Endothelial cell of umbilical vein (primary cell): Measurements from ENCODE around the gene DIDO1. TPM values are rescaled to one million over a fixed set of nuclear protein-coding genes. Genes with fewer than 3 reads are reported as not detected.
"Not testable (repeated sequence)": the region's sequence is repeated elsewhere in the genome, so short reads cannot be mapped to it uniquely, and the experiment has no call there.

Experiments
- BruUV-seq: library from RNA; stranded (reverse); fragments of 400-500 nt; replicated peaks from 2 replicates; lab custom pipeline; 2021; lab: Mats Ljungman, UMichigan
- CTCF ChIA-PET: fragments of 300-600, 350-600 bp; sonication (Branson Sonifier 250); formaldehyde crosslinking; loops from one replicate; lab custom pipeline; 2021; ENCODE audit warnings: antibody characterized with exemption, inconsistent platforms; lab: Charles Lee
- POLR2A ChIA-PET: fragments of 300-600, 350-600 bp; sonication (Branson Sonifier 250); formaldehyde crosslinking; loops from one replicate; lab custom pipeline; 2021; ENCODE audit warnings: antibody characterized with exemption, inconsistent platforms; lab: Charles Lee
- DNase-seq: peaks from one replicate; pipeline ENCODE4 v3.0.0-alpha.2; 2011; ENCODE audit warnings: low read depth, low spot score
- FAIRE-seq: peaks from 2 replicates; lab custom pipeline; 2011; peaks lifted over from hg19 to GRCh38; lab: Jason Lieb, UNC
- H2AFZ ChIP-seq: 2 replicates; pipeline ENCODE4 v1.6.0; 2012; ENCODE audit warnings: low read depth, low read length, control low read depth, inconsistent platforms
- H3K27ac ChIP-seq: 2 replicates; pipeline ENCODE4 v1.5.1; 2011; ENCODE audit warnings: low read depth, mild to moderate bottlenecking, control low read depth, low read length, moderate library complexity; ENCODE audit not compliant: insufficient read depth
- H3K27me3 ChIP-seq, 2 experiments: 2 replicates each; pipeline versions ENCODE4 v1.6.0 to v1.6.1; 2011; ENCODE audit warnings: low read length in 2 of 2, mixed read lengths in 1 of 2; ENCODE audit not compliant: control insufficient read depth in 2 of 2, insufficient read depth in 2 of 2
- H3K36me3 ChIP-seq, 2 experiments: 2 replicates in 1 of 2; 3 replicates in 1 of 2; pipeline ENCODE4 v1.5.1; 2011; ENCODE audit warnings: low read length in 2 of 2, mild to moderate bottlenecking in 1 of 2, moderate library complexity in 1 of 2; ENCODE audit not compliant: control insufficient read depth in 2 of 2, insufficient read depth in 2 of 2; ENCODE audit errors: extremely low read depth in 1 of 2
- H3K4me1 ChIP-seq: 3 replicates; pipeline ENCODE4 v1.5.1; 2011; ENCODE audit warnings: mild to moderate bottlenecking, low read length; ENCODE audit not compliant: control insufficient read depth, insufficient read depth; ENCODE audit errors: extremely low read depth
- H3K4me2 ChIP-seq: 2 replicates; pipeline ENCODE4 v1.6.1; 2011; ENCODE audit warnings: low read length, control low read depth, mixed read lengths; ENCODE audit not compliant: insufficient read depth
- H3K4me3 ChIP-seq, 3 experiments: fragments of 200-600 bp in 1 of 3; sonication (generic), shearing (Covaris generic) in 1 of 3; replicated peaks in 1 of 3; 2 replicates each; pipeline ENCODE4 v1.5.1; 2011 to 2016; ENCODE audit warnings: control low read depth in 3 of 3, low read length in 3 of 3, mild to moderate bottlenecking in 2 of 3, inconsistent platforms in 1 of 3, low read depth in 1 of 3, moderate library complexity in 1 of 3; ENCODE audit not compliant: insufficient read depth in 1 of 3
- H3K79me2 ChIP-seq: 2 replicates; pipeline ENCODE4 v1.6.0; 2012; ENCODE audit warnings: low read length, inconsistent platforms; ENCODE audit not compliant: control insufficient read depth, insufficient read depth
- H3K9ac ChIP-seq: replicated peaks from 2 replicates; pipeline ENCODE3; 2011; ENCODE audit warnings: low read length, control low read depth; ENCODE audit not compliant: insufficient read depth; ENCODE audit errors: extremely low read depth
- H3K9me1 ChIP-seq: replicated peaks from 3 replicates; pipeline ENCODE4 v1.6.0; 2011; ENCODE audit warnings: mild to moderate bottlenecking, low read length; ENCODE audit not compliant: control insufficient read depth, insufficient read depth; ENCODE audit errors: extremely low read depth
- H3K9me3 ChIP-seq: replicated peaks from 2 replicates; pipeline ENCODE4 v1.5.1; 2012; ENCODE audit warnings: low read length, inconsistent platforms; ENCODE audit not compliant: control insufficient read depth, insufficient read depth
- H4K20me1 ChIP-seq: replicated peaks from 2 replicates; pipeline ENCODE3; 2011; ENCODE audit warnings: mild to moderate bottlenecking, low read length; ENCODE audit not compliant: control insufficient read depth, insufficient read depth; ENCODE audit errors: extremely low read depth
- FOS ChIP-seq: IDR thresholded peaks from 2 replicates; pipeline ENCODE4 v1.6.1; 2011; ENCODE audit warnings: mild to moderate bottlenecking, low read length, moderate library complexity, borderline replicate concordance; ENCODE audit not compliant: insufficient read depth
- GATA2 ChIP-seq: IDR thresholded peaks from 2 replicates; pipeline ENCODE4 v1.7.0; 2011; ENCODE audit warnings: low read depth, mild to moderate bottlenecking, moderate library complexity, mixed read lengths, low read length; ENCODE audit not compliant: insufficient read length, insufficient read depth
- JUN ChIP-seq: IDR thresholded peaks from 2 replicates; pipeline ENCODE4 v1.6.1; 2011; ENCODE audit warnings: borderline replicate concordance, low read depth; ENCODE audit not compliant: insufficient read length, insufficient read depth
- MYC ChIP-seq: IDR thresholded peaks from one replicate; pipeline ENCODE4 v1.6.1; 2011; ENCODE audit warnings: mild to moderate bottlenecking, low read depth, low read length
- POLR2A ChIP-seq: IDR thresholded peaks from 2 replicates; pipeline ENCODE4 v1.6.1; 2012; ENCODE audit warnings: low read depth, mild to moderate bottlenecking, control low read depth, low read length
- POLR2AphosphoS5 ChIP-seq: IDR thresholded peaks from 2 replicates; pipeline ENCODE4 v1.6.1; 2012; ENCODE audit warnings: low read depth, mild to moderate bottlenecking, control low read depth, low read length, moderate library complexity; ENCODE audit not compliant: insufficient read depth
- dilution Hi-C: fragments of 300-500 bp; cut with MboI; formaldehyde crosslinking; loops from one replicate; pipeline ENCODE4 v1.15.0; 2019; ENCODE audit warnings: low sequenced_read_pairs; ENCODE audit not compliant: extremely low pct_ligation_motif_present
- intact Hi-C: fragments of 100-400 bp; cut with micrococcal nuclease; formaldehyde crosslinking; loops from one replicate; pipeline ENCODE4 v1.10.0; 2022
- polyA plus RNA-seq, 4 experiments: library from polyadenylated mRNA; depleted of rRNA in 3 of 4; stranded (reverse) in 3 of 4; unstranded in 1 of 4; fragments of >200 nt; gene quantifications; 2 replicates each; pipeline versions ENCODE4 v1.2.1 to v1.2.3, GENCODE V29; 2011 to 2012; ENCODE audit warnings: missing spikeins in 1 of 4
- total RNA-seq: library from RNA; stranded (reverse); gene quantifications from 2 replicates; pipeline ENCODE4 v1.2.3, GENCODE V29; 2021
- TF ChIP-seq, protein P1 (sequence below), 2 donors: IDR thresholded peaks; 1 replicate in 1 of 2; 2 replicates in 1 of 2; pipeline ENCODE4 v1.5.1; 2011; ENCODE audit warnings: low read length in 2 of 2, mild to moderate bottlenecking in 2 of 2, moderate library complexity in 2 of 2, control low read depth in 1 of 2, inconsistent platforms in 1 of 2, low read depth in 1 of 2; ENCODE audit not compliant: insufficient read depth in 1 of 2; ENCODE audit errors: extremely low read depth in 1 of 2
- TF ChIP-seq, protein P2 (sequence below): IDR thresholded peaks from 2 replicates; pipeline ENCODE4 v1.6.1; 2011; ENCODE audit not compliant: insufficient read depth, insufficient read length

Gene DIDO1
- total and polyA plus RNA-seq, 2 donors (not counting 3 experiments of a cell fraction or from before 2014, with no cell fraction given), result 22.1 to 51.2 TPM

DNA sequence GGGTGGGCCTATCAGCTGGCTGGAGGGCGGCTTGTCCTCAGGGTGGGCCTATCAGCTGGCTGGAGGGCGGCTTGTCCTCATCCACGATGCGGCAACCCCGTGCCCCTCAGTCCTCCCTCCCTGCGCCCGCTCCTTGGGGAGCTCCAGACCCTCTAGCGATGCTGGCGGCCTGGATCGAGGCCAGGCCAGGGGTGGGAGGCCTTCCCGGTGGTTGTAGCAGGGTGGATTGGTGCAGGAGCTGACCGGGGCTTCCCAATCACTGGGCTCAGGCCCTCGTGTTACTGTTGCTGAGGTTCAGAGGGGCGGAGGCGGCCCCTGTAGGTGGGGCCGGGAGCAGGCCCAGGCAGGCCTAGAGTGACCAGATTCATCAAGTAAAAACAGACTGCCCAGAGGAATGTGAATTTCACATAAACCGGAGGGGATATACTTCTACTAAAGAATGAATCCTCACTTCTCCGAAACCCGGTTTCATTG, 35.0 kb upstream of the DIDO1 start:
- dilution Hi-C loops (no loop called here), intact Hi-C loops (no loop called here)
- no peaks in the 10 kb centered on the region for H3K9me1 ChIP-seq
- H3K9me3 ChIP-seq, result no peaks in the 10 kb centered on the region
- H4K20me1 ChIP-seq, result no peaks in the 10 kb centered on the region
- CTCF ChIA-PET, result interaction anchor here (2.2 kb wide), 1 partner anchor 11 kb away, joined by 7 read pairs; no protein-coding TSS in a partner anchor
- no TSS peak for BruUV-seq
- TF ChIP-seq, protein P1, sequence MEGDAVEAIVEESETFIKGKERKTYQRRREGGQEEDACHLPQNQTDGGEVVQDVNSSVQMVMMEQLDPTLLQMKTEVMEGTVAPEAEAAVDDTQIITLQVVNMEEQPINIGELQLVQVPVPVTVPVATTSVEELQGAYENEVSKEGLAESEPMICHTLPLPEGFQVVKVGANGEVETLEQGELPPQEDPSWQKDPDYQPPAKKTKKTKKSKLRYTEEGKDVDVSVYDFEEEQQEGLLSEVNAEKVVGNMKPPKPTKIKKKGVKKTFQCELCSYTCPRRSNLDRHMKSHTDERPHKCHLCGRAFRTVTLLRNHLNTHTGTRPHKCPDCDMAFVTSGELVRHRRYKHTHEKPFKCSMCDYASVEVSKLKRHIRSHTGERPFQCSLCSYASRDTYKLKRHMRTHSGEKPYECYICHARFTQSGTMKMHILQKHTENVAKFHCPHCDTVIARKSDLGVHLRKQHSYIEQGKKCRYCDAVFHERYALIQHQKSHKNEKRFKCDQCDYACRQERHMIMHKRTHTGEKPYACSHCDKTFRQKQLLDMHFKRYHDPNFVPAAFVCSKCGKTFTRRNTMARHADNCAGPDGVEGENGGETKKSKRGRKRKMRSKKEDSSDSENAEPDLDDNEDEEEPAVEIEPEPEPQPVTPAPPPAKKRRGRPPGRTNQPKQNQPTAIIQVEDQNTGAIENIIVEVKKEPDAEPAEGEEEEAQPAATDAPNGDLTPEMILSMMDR (IDR thresholded peaks at IDR 0.05; ENCODE audit: extremely low read depth in 1 of 2, insufficient read depth in 1 of 2, low read depth in 1 of 2, low read length in 2 of 2), result no peak
- TF ChIP-seq GATA2, result no peak
- TF ChIP-seq JUN, result no peak
- TF ChIP-seq POLR2A, result no peak
- TF ChIP-seq MYC, result no peak
- no peak for TF ChIP-seq FOS
- no peak for TF ChIP-seq POLR2AphosphoS5
- TF ChIP-seq, protein P2, sequence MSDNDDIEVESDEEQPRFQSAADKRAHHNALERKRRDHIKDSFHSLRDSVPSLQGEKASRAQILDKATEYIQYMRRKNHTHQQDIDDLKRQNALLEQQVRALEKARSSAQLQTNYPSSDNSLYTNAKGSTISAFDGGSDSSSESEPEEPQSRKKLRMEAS, result no peak
- no peak for FAIRE-seq
- POLR2A ChIA-PET, result no interaction called here
- no peak overlapping the region for H3K27ac ChIP-seq
- no peak for DNase-seq
- no peaks in the 10 kb centered on the region for H3K79me2 ChIP-seq
- no peak overlapping the region for H3K4me3 ChIP-seq
- H3K4me2 ChIP-seq, result no peak overlapping the region
- no peaks in the 10 kb centered on the region for H3K27me3 ChIP-seq
- no peaks in the 10 kb centered on the region for H3K4me1 ChIP-seq
- no peak overlapping the region for H2AFZ ChIP-seq
- peaks cover 3 to 7% of the 10 kb centered on the region in 2 experiments for H3K36me3 ChIP-seq
- H3K9ac ChIP-seq, result no peak overlapping the region

DNA sequence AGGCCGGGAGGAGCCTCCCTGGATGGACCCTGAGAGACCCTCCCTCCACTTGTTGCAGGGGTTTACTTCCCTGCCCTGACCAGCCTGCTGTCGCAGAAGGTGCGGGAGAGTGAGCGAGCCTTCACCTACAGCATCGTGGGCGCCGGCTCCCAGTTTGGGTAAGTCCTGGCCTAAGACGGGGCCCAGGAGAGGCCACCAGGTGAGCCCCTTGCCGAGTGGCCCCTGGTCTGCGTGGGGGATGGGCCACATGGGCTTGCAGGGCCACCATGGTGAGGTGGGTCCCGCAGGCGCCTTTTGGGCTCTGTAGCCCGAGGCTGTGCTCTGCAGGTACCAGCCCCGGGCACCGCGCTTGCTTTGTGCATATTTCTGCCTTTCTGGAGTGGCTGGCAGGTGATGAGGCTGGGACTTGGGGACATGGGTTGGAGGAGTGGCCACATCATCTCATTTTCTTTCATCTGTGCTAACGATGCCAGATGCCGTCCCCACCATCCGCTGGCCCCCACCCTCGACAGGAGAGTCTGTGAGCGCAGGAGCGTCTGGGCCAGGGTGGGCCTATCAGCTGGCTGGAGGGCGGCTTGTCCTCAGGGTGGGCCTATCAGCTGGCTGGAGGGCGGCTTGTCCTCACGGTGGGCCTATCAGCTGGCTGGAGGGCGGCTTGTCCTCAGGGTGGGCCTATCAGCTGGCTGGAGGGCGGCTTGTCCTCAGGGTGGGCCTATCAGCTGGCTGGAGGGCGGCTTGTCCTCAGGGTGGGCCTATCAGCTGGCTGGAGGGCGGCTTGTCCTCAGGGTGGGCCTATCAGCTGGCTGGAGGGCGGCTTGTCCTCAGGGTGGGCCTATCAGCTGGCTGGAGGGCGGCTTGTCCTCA, 34.4 kb upstream of the DIDO1 start:
- H3K27ac ChIP-seq, H3K27me3 ChIP-seq, H3K4me3 ChIP-seq, POLR2A ChIA-PET, H4K20me1 ChIP-seq, H3K9me1 ChIP-seq, H3K9ac ChIP-seq, DNase-seq, H2AFZ ChIP-seq, H3K4me2 ChIP-seq, H3K4me1 ChIP-seq, H3K9me3 ChIP-seq, BruUV-seq, H3K79me2 ChIP-seq, dilution Hi-C loops, intact Hi-C loops, H3K36me3 ChIP-seq, FAIRE-seq: not testable (repeated sequence)
- CTCF ChIA-PET, result interaction anchor here (2.2 kb wide), 1 partner anchor 12 kb away, joined by 7 read pairs; no protein-coding TSS in a partner anchor
